Parathyroid adenoma (tissue), 2 donors: ENCODE data around the gene NDFIP2.

Experiments used
- H2AFZ ChIP-seq: fragments of 300-600 bp; sonication (generic); one replicate; pipeline ENCODE4 v1.7.0; 2017; ENCODE audit warnings: antibody characterized with exemption, mild to moderate bottlenecking
- H3K27ac ChIP-seq: fragments of 300-600 bp; sonication (generic); one replicate; pipeline ENCODE4 v1.7.0; 2017
- H3K27me3 ChIP-seq: fragments of 300-600 bp; sonication (generic); one replicate; pipeline ENCODE4 v1.7.0; 2017; ENCODE audit warnings: low read length; ENCODE audit not compliant: control insufficient read depth, insufficient read depth
- H3K36me3 ChIP-seq: fragments of 300-600 bp; sonication (generic); one replicate; pipeline ENCODE4 v1.7.0; 2017; ENCODE audit warnings: low read length; ENCODE audit not compliant: control insufficient read depth, insufficient read depth
- H3K4me1 ChIP-seq: fragments of 300-600 bp; sonication (generic); one replicate; pipeline ENCODE4 v1.7.0; 2017; ENCODE audit warnings: control low read depth
- H3K4me2 ChIP-seq: fragments of 300-600 bp; sonication (generic); one replicate; pipeline ENCODE4 v1.7.0; 2017; ENCODE audit warnings: low read length
- H3K4me3 ChIP-seq: fragments of 300-600 bp; sonication (generic); one replicate; pipeline ENCODE4 v1.7.0; 2017; ENCODE audit warnings: low read depth, low read length
- H3K79me2 ChIP-seq: fragments of 300-600 bp; sonication (generic); one replicate; pipeline ENCODE4 v1.7.0; 2017; ENCODE audit warnings: control low read depth
- H3K9ac ChIP-seq: fragments of 300-600 bp; sonication (generic); one replicate; pipeline ENCODE4 v1.7.0; 2017; ENCODE audit warnings: mild to moderate bottlenecking
- H3K9me3 ChIP-seq: fragments of 300-600 bp; sonication (generic); one replicate; pipeline ENCODE4 v1.7.0; 2017; ENCODE audit warnings: low read length; ENCODE audit not compliant: control insufficient read depth
- TF ChIP-seq, protein P1 (sequence below): fragments of 300-600 bp; sonication (generic); IDR thresholded peaks from one replicate; pipeline ENCODE4 v1.7.0; 2017; ENCODE audit warnings: antibody characterized with exemption, mild to moderate bottlenecking
- donor health status: primary hyperparathyroidism.

NDFIP2 gene

DNA sequence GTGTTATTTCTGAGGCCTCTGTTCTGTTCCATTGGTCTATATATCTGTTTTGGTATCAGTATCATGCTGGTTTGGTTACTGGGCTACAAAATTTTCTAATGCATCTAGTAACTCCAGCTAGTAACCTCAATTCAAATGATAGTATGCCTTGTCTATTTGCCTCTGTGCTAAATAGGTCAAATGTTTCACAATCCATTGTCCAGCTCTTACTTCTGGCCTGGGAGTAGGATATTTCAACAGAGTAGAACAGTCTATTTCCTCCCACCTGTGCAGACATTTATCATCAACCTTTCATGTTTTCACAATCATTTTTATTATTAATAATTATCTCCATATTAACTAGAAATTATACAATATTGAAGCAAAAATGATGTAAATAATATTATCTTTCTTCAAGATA lies 18.1 kb upstream of the NDFIP2 start:
- H2AFZ ChIP-seq, result no peak overlapping the region
- no peaks in the 10 kb centered on the region for H3K79me2 ChIP-seq
- no peak overlapping the region for H3K4me3 ChIP-seq
- TF ChIP-seq, protein P1, sequence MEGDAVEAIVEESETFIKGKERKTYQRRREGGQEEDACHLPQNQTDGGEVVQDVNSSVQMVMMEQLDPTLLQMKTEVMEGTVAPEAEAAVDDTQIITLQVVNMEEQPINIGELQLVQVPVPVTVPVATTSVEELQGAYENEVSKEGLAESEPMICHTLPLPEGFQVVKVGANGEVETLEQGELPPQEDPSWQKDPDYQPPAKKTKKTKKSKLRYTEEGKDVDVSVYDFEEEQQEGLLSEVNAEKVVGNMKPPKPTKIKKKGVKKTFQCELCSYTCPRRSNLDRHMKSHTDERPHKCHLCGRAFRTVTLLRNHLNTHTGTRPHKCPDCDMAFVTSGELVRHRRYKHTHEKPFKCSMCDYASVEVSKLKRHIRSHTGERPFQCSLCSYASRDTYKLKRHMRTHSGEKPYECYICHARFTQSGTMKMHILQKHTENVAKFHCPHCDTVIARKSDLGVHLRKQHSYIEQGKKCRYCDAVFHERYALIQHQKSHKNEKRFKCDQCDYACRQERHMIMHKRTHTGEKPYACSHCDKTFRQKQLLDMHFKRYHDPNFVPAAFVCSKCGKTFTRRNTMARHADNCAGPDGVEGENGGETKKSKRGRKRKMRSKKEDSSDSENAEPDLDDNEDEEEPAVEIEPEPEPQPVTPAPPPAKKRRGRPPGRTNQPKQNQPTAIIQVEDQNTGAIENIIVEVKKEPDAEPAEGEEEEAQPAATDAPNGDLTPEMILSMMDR, result no peak
- H3K9ac ChIP-seq, result no peak overlapping the region
- no peaks in the 10 kb centered on the region for H3K36me3 ChIP-seq
- no peak overlapping the region for H3K27ac ChIP-seq
- H3K27me3 ChIP-seq, result no peaks in the 10 kb centered on the region
- no peaks in the 10 kb centered on the region for H3K9me3 ChIP-seq
- H3K4me1 ChIP-seq, result no peaks in the 10 kb centered on the region
- no peak overlapping the region for H3K4me2 ChIP-seq

- Histone ChIP-seq H3K4me2 (no peak overlapping the region), H3K27ac (no peak overlapping the region)
- TF ChIP-seq, protein P1, result no peak
Observed at GRCh38 chr13:79463604-79464003, 17.4 kb upstream of the NDFIP2 start.

GRCh38 chr13:79466872-79467271 lies 14.1 kb upstream of the NDFIP2 start:
- Histone ChIP-seq H3K79me2 (no peaks in the 10 kb centered on the region), H3K4me3 (no peak overlapping the region), H3K27ac (no peak overlapping the region), H3K9ac (no peak overlapping the region), H3K36me3 (no peaks in the 10 kb centered on the region), H2AFZ (no peak overlapping the region), H3K4me2 (no peak overlapping the region), H3K4me1 (no peaks in the 10 kb centered on the region), H3K9me3 (no peaks in the 10 kb centered on the region), H3K27me3 (no peaks in the 10 kb centered on the region)
- TF ChIP-seq, protein P1, result no peak

More at GRCh38 chr13:79463604-79464003, 17.4 kb upstream of the NDFIP2 start:
- Histone ChIP-seq H3K4me3 (no peak overlapping the region), H2AFZ (no peak overlapping the region), H3K36me3 (no peaks in the 10 kb centered on the region), H3K27me3 (no peaks in the 10 kb centered on the region), H3K9ac (no peak overlapping the region), H3K4me1 (no peaks in the 10 kb centered on the region), H3K9me3 (no peaks in the 10 kb centered on the region), H3K79me2 (no peaks in the 10 kb centered on the region)

GRCh38 chr13:79468402-79468801 lies 12.6 kb upstream of the NDFIP2 start:
- Histone ChIP-seq H3K4me1 (no peaks in the 10 kb centered on the region), H2AFZ (no peak overlapping the region), H3K36me3 (no peaks in the 10 kb centered on the region), H3K27me3 (no peaks in the 10 kb centered on the region), H3K4me3 (no peak overlapping the region), H3K9me3 (no peaks in the 10 kb centered on the region), H3K4me2 (no peak overlapping the region), H3K9ac (no peak overlapping the region), H3K27ac (no peak overlapping the region), H3K79me2 (no peaks in the 10 kb centered on the region)
- TF ChIP-seq, protein P1, result no peak

DNA sequence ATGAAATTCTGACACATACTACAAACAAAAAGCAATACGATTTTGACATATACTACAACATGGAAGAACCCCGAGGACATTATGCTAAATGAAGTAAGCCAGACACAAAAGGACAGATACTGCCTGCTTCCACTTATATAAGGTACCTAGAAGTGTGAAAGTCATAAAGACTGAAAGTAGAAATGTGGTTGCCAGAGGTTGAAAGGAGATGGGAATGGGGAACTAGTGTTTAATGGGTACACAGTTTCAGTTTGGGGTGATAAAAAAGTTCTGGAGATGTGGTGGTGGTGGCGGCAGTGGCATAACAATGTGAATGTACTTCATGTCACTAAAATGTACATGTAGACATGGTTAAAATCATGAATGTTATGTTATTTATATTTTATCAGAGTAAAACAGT lies 12.1 kb upstream of the NDFIP2 start:
- no peaks in the 10 kb centered on the region for H3K36me3 ChIP-seq
- no peaks in the 10 kb centered on the region for H3K9me3 ChIP-seq
- H3K9ac ChIP-seq, result no peak overlapping the region
- TF ChIP-seq, protein P1, result no peak
- H3K27ac ChIP-seq, result no peak overlapping the region
- no peaks in the 10 kb centered on the region for H3K79me2 ChIP-seq
- H3K4me1 ChIP-seq, result no peaks in the 10 kb centered on the region
- no peak overlapping the region for H2AFZ ChIP-seq
- no peak overlapping the region for H3K4me2 ChIP-seq
- H3K4me3 ChIP-seq, result no peak overlapping the region
- H3K27me3 ChIP-seq, result no peaks in the 10 kb centered on the region
